Omental fat pad (tissue), 4 donors: Measurements from ENCODE around the gene EPG5. TPM values are rescaled to one million over a fixed set of nuclear protein-coding genes. Genes with fewer than 3 reads are reported as not detected.
"Not testable (repeated sequence)": the region's sequence is repeated elsewhere in the genome, so short reads cannot be mapped to it uniquely, and the experiment has no call there.

Source experiments
- ATAC-seq: fragments of 150-250 bp; one replicate; pipeline ENCODE4 v1.9.1; 2016; ENCODE audit warnings: mild to moderate bottlenecking, moderate library complexity; ENCODE audit not compliant: low FRiP score
- DNase-seq: peaks from one replicate; pipeline ENCODE4 v3.0.0-alpha.2; 2019; ENCODE audit warnings: low spot score
- total RNA-seq, 4 donors: library from RNA; depleted of rRNA; stranded (reverse); fragments of >200 nt; gene quantifications; one replicate each; pipeline ENCODE4 v1.1.0, GENCODE V29; 2016
- TF ChIP-seq, protein P1 (sequence below), 3 donors: fragments of 450-650 bp; IDR thresholded peaks; one replicate each; pipeline ENCODE4 v1.5.1; 2016 to 2017; ENCODE audit warnings: antibody characterized with exemption in 3 of 3, mild to moderate bottlenecking in 3 of 3, moderate library complexity in 2 of 3

The EPG5 gene
- total RNA-seq, 4 donors from 2014 or later = 24.9 to 43.7 (median 26.2) TPM

DNA sequence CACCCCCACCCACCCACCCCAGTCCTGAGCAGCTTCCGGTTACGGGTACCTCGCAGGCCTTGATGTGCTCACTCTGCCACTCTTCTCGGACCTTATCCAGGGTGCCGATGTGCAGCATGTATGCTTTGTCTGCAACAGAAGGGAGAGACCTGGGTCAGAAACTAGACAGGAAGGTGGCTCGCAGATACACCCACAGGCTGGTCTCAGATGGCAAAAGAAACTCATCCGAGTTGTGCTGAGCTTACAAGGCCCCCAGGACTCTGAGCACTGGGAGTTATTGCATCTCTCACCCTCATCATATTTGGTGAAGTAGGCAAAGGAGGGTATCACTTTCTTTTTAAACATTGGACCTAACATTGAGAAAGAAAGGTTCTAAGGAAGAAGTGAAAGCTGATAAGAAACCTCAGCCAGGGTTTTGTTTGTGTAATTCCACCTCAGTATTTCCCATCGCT, 30.6 kb upstream of the EPG5 start:
- ATAC-seq (no peak), DNase-seq (no peak)
- TF ChIP-seq, protein P1, sequence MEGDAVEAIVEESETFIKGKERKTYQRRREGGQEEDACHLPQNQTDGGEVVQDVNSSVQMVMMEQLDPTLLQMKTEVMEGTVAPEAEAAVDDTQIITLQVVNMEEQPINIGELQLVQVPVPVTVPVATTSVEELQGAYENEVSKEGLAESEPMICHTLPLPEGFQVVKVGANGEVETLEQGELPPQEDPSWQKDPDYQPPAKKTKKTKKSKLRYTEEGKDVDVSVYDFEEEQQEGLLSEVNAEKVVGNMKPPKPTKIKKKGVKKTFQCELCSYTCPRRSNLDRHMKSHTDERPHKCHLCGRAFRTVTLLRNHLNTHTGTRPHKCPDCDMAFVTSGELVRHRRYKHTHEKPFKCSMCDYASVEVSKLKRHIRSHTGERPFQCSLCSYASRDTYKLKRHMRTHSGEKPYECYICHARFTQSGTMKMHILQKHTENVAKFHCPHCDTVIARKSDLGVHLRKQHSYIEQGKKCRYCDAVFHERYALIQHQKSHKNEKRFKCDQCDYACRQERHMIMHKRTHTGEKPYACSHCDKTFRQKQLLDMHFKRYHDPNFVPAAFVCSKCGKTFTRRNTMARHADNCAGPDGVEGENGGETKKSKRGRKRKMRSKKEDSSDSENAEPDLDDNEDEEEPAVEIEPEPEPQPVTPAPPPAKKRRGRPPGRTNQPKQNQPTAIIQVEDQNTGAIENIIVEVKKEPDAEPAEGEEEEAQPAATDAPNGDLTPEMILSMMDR (IDR thresholded peaks at IDR 0.05) = no peak

DNA sequence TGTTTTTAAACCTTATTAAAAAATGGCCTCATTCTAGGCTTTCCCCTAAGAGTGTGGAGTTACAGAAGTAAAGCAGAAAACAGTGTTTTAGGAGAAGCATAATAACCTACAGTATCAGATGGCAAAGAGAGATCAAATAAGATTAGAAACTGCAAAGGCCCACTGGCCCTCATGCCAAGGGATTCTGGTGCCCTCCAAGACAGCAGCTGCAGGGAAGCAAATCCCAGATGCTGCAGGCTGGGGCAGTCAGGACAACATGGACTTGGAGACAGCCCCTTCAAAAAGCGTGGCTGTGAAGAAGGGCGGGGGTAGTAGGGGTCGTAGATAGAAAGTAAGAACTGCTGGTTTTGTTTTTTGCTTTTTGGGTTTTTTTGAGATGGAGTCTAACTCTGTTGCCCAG, 28.3 kb upstream of the EPG5 start:
- no peak for ATAC-seq
- TF ChIP-seq, protein P1 (IDR thresholded peaks at IDR 0.05) = no peak

DNA sequence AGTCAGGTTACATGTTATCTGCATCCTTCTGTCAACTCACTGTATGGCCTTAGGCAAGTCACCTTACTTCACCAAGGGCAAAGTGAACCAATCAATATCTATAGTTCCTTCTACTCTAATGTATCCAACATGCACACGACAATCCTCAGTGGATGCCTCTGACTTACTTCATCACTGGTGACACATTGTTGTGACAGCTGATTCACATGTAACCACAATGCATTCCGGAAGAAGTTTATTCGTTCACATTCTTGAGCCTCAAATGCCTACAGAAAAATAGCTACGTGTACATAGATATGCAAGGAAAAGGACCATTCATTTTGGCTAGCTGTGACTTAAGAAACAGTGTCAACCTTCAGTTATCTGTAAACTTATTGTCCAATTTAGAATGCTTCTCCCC, 26.3 kb upstream of the EPG5 start:
- TF ChIP-seq, protein P1 (IDR thresholded peaks at IDR 0.05) = no peak
- DNase-seq (no peak), ATAC-seq (no peak)

More for the DNA sequence above, 28.3 kb upstream of the EPG5 start:
- no peak for DNase-seq

DNA sequence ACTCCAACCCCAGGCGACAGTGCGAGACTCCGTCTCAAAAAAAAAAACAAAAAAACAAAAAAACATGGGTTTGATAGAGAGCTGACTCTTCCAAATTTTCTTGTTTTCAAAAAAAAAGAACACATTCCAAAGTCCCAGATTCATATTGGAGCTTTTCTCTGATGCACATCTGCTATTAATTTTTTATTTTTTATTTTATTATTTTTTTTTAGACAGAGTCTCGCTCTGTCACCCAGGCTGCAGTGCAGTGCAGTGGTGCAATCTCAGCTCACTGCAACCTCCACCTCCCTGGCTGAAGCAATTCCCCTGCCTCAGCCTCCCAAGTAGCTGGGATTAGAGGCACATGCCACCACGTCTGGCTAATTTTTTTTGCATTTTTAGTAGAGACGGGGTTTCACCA, 25.4 kb upstream of the EPG5 start:
- not testable (repeated sequence) for ATAC-seq, DNase-seq

DNA sequence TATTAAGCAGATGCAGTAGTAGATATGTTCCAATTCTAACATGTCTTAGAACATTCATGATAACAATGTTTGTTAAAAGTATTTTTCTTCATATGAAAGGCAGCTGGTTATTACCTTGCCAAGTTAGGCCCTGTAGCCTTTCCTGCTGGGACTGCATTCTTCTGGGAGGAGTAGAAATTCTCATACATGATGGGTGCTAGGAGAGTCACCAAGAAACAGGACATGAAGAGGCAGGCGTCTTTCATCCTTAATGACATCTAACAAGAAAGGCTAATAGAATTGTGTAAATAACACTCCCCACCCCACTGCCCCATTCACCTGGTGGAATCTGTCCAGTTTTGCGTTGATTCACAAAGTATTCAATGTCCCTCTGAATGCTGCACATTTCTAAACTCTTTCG, 24.7 kb upstream of the EPG5 start:
- ATAC-seq (no peak), DNase-seq (no peak)
- TF ChIP-seq, protein P1 (IDR thresholded peaks at IDR 0.05) = no peak

DNA sequence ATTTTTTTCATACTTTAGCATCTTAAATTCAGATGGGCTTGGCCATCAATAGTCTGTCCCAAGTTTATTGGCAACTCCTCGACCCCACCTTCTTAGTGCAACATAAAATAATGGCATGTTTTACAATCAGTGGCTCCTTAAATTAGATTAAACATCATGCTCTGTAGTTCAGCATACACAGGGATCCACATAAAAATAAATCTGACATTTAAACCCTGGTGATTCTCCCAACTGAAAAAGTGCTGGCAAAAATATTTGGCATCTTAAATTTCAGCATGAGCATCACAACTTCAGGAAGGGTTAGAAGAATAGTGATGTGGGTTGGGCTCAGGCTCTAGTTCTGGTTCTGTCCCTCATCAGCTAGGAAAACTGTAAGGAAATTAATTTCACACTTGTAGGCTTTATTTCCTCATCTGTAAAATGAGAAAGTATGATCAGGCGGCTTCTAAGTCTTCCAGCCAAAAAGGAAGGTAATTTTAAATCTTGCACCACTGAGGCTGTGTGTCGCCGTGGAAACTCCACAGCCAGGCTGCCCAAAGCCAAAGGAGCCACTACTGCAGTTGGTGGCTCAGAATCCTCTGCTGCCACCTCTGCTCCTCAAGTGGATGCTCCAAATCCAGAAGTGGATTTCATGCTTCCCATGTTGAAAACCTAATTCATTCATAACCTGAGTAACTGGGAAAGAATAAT, 17.6 kb upstream of the EPG5 start:
- DNase-seq (no peak), ATAC-seq (no peak)
- TF ChIP-seq, protein P1 (IDR thresholded peaks at IDR 0.05) = no peak

DNA sequence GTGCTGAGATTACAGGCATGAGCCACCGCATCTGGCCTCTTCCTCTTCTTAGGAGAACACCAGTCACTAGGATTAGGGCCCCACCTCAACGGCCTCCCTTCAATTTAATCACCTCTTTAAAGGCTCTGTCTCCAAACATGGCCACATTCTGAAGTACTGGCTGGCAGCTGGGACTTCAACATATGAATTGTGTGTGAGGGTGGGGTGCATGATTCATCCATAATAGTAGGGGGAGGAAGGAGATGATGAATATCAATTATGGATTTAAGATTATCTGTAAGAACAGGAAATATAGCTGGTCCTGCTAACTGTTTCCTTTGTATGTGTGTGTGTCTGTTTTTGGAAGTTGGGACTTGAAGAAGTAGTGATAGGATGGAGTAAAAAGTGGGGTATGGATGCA, 14.7 kb upstream of the EPG5 start:
- ATAC-seq (no peak), DNase-seq (no peak)
- TF ChIP-seq, protein P1 (IDR thresholded peaks at IDR 0.05) = no peak
